Measurements from ENCODE around the gene TIAM1.
A peak's percentile ranks its signal among the peaks of the same experiment; 100 is the strongest.

TIAM1 gene

DNA sequence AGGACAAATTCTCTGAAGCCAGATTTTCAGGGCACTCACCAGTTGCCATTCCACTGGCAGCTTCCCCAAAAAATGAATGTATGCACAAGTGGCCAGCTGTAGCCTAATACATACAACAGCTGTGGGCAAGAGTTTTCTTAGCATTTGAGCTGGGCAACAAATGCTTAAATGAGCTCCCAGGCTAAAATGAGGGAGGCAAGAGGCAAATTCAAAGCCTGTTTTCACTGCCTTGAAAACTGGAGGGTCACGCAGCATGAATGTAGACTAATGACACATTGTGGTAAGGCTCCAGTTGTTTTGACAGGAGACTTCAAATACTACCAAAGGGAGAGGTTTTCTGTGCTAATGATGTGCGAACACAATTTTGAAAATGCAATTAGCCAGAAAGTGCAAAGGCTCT is 88.2 kb downstream of the TIAM1 start:
- Mint-ChIP-seq H3K4me1 (ENCODE audit: low read depth) (no peaks in the 10 kb centered on the region), H3K9me3 (no peaks in the 10 kb centered on the region)
- no peak for DNase-seq (ENCODE audit: low spot score)

DNA sequence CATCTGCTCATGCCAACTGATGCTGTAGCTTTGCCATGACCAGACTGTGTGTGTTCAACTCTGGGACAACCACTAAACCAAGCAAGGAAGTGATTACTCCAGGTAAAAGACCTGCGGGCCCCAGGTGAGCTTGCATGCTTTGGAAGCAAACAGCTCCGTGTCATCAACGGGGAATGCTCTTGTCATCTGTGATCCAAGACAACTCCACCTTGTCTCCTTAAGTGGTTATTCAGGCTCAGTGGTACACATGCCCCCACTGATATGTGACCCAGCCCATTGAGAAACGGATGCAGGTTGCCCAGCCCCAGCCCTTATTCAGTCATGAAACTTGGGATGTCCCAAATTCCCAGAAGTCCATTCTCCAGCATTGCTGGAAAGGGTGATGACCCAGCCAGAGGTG is 89.0 kb downstream of the TIAM1 start:
- Mint-ChIP-seq H3K27me3 (ENCODE audit: low read depth) (no peaks in the 10 kb centered on the region), H3K27ac (no peak overlapping the region), H3K9me3 (no peaks in the 10 kb centered on the region), H3K4me3 (no peak overlapping the region), H3K36me3 (ENCODE audit: low read depth) (no peaks in the 10 kb centered on the region), H3K4me1 (ENCODE audit: low read depth) (no peaks in the 10 kb centered on the region)
- no peak for DNase-seq (ENCODE audit: low spot score)

More for the DNA sequence above, 88.2 kb downstream of the TIAM1 start:
- no peak overlapping the region for H3K4me3 Mint-ChIP-seq
- H3K27ac Mint-ChIP-seq, result no peak overlapping the region
- no peaks in the 10 kb centered on the region for H3K27me3 Mint-ChIP-seq (ENCODE audit: low read depth)
- no peaks in the 10 kb centered on the region for H3K36me3 Mint-ChIP-seq (ENCODE audit: low read depth)

DNA sequence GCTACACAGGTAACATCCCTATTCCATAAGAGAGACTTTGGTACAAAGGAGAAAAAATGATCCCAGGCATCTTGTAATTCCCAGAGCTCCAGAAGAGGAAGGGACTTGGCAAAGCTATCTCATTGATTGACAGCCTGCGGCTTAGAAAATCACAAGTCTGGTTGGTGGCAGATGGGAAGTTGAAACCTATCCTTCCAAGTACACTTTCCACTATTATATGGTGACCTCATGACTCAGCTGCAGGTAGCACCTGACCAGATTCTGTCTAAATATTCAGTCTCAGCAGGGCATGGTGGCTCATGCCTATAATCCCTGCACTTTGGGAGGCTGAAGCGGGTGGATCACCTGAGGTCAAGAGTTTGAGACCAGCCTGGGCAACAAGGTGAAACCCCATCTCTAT is 89.9 kb downstream of the TIAM1 start:
- Mint-ChIP-seq H3K9me3 (no peaks in the 10 kb centered on the region), H3K4me1 (ENCODE audit: low read depth) (no peaks in the 10 kb centered on the region), H3K4me3 (no peak overlapping the region), H3K27ac (no peak overlapping the region), H3K27me3 (ENCODE audit: low read depth) (no peaks in the 10 kb centered on the region), H3K36me3 (ENCODE audit: low read depth) (no peaks in the 10 kb centered on the region)
- no peak for DNase-seq (ENCODE audit: low spot score)

DNA sequence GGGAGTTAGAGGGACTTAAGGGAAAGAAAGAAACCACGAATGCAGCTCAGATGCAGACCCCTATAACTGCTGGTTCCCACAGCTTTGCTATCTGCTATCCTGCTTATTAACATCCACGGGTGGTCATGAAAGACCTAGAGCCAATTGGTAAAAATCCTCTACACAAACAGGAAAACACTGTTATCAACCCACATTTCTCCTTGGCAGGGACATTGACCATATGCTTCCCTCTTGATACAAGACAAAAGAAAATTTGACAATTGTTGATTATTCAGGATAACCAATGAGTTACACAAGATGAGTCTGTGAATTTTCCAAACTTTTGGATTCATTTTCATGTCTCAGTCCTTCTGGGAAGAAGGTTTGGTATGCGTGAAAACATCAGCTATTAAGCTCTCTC is 90.4 kb downstream of the TIAM1 start:
- Mint-ChIP-seq H3K27ac (no peak overlapping the region), H3K27me3 (ENCODE audit: low read depth) (no peaks in the 10 kb centered on the region), H3K4me3 (no peak overlapping the region), H3K4me1 (ENCODE audit: low read depth) (no peaks in the 10 kb centered on the region), H3K9me3 (no peaks in the 10 kb centered on the region), H3K36me3 (ENCODE audit: low read depth) (no peaks in the 10 kb centered on the region)
- DNase-seq (ENCODE audit: low spot score), result no peak

DNA sequence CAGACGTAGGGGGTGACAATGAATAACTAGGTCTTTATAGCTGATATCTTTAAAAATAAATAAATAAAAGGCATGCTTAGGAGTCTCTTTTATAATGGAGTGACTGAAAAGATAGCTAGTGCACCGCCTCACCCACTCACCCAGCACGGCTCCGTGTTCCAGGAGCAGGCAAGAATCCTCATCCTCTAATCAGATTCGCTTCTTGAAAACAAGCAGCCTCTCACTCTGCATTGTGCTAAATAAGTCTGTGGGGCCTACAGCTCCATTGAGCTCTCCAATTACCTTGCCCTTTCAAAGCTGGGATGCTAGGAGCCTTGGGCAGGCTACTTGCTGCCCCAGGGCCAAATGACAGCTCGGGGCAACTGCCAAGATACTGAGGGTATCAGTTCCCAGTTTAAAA is 91.5 kb downstream of the TIAM1 start:
- no peak overlapping the region for H3K27ac Mint-ChIP-seq
- no peaks in the 10 kb centered on the region for H3K36me3 Mint-ChIP-seq (ENCODE audit: low read depth)
- no peak overlapping the region for H3K4me3 Mint-ChIP-seq
- no peaks in the 10 kb centered on the region for H3K9me3 Mint-ChIP-seq
- no peaks in the 10 kb centered on the region for H3K4me1 Mint-ChIP-seq (ENCODE audit: low read depth)
- no peak for DNase-seq (ENCODE audit: low spot score)
- no peaks in the 10 kb centered on the region for H3K27me3 Mint-ChIP-seq (ENCODE audit: low read depth)

DNA sequence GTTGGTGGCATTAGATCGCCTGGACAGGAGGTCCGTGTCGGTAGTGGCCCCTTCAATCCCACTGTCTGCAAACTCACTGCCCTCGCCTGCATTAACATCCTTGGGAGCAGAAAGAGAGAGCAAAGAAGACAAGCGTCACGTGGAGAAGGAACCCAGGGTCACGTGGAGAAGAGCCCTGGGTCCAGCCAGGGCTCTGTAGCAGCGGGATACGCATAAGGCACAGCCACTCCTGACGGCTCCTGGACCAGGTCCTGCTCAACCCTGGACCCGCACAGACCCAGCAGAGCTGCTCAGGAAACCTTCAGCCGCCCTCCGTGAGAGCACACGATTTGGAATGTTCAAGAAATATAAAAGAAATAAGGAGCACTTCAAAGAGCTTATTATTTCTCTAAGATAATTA is 92.0 kb downstream of the TIAM1 start:
- H3K27ac Mint-ChIP-seq, result no peak overlapping the region
- no peaks in the 10 kb centered on the region for H3K27me3 Mint-ChIP-seq (ENCODE audit: low read depth)
- H3K4me1 Mint-ChIP-seq (ENCODE audit: low read depth), result no peaks in the 10 kb centered on the region
- no peak overlapping the region for H3K4me3 Mint-ChIP-seq
- no peak for DNase-seq (ENCODE audit: low spot score)
- H3K36me3 Mint-ChIP-seq (ENCODE audit: low read depth), result no peaks in the 10 kb centered on the region
- H3K9me3 Mint-ChIP-seq, result no peaks in the 10 kb centered on the region

DNA sequence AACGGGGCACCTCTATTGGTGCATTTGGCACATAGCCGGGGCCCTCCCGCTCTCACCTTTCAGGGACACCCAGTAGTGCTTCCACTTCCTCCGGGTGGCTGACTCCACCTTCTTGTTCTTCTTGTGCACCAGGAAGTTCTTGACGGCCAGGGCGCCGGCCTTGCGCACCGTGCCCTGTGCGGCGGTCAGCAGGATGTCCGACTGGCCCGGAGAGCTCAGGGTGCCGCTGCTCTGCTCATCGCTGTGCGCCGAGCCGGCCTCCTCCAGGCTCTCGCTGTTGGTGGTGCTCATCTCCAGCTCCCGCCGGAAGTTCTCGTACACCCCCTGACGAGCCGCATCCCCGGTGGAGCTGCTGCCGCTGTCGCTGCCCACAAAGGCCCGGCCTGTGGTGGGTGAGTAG is 92.4 kb downstream of the TIAM1 start:
- H3K4me3 Mint-ChIP-seq, result no peak overlapping the region
- H3K27me3 Mint-ChIP-seq (ENCODE audit: low read depth), result no peaks in the 10 kb centered on the region
- DNase-seq (ENCODE audit: low spot score), result no peak
- no peak overlapping the region for H3K27ac Mint-ChIP-seq
- H3K4me1 Mint-ChIP-seq (ENCODE audit: low read depth), result no peaks in the 10 kb centered on the region
- H3K36me3 Mint-ChIP-seq (ENCODE audit: low read depth), result no peaks in the 10 kb centered on the region
- H3K9me3 Mint-ChIP-seq, result no peaks in the 10 kb centered on the region

DNA sequence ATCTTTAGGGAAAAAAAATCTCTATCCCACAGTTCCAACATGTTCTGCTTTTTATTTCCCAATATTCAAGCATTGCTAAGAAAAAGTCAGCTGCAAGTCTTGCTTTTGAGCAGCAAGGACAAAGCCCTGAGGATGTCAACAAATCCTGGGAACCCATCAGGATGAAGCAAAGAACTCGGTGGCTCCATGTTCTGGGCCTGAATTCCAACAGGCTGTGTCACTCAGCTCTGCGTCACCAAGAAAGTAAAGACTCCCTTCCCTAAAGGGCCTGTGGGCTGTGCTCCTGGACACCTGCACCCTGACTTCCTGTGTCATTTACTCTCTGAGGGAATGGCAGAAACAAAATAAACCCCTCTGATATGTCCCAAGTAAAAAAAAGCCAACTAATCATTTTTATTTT is 95.5 kb downstream of the TIAM1 start:
- Mint-ChIP-seq H3K9me3 (peaks cover 8% of the 10 kb centered on the region), H3K4me3 (no peak overlapping the region), H3K27ac (no peak overlapping the region), H3K36me3 (ENCODE audit: low read depth) (peaks cover 16% of the 10 kb centered on the region), H3K27me3 (ENCODE audit: low read depth) (no peaks in the 10 kb centered on the region), H3K4me1 (ENCODE audit: low read depth) (no peaks in the 10 kb centered on the region)
- no peak for DNase-seq (ENCODE audit: low spot score)

DNA sequence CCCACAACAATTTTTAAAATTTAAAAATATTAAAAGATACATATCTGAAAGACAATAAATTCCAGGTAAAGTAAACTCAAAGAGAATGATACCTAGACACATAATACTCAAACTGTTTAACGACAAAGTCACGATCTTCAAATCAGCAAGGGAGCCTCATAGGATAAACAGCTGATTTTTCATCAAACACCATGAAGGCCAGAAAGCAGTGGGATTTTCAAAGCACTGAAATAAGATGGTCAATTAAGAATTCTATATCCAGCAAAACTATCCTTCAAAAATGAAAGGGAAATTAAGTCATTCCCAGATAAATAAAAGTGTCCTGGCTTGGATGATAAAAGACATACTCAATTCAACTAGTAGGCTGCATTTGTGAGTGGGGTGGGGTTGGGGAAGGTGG is 100.5 kb downstream of the TIAM1 start:
- peaks cover 31% of the 10 kb centered on the region for H3K36me3 Mint-ChIP-seq (ENCODE audit: low read depth)
- peaks cover 39% of the 10 kb centered on the region for H3K9me3 Mint-ChIP-seq
- no peak overlapping the region for H3K27ac Mint-ChIP-seq
- H3K4me3 Mint-ChIP-seq, result no peak overlapping the region
- no peak for DNase-seq (ENCODE audit: low spot score)
- no peaks in the 10 kb centered on the region for H3K4me1 Mint-ChIP-seq (ENCODE audit: low read depth)
- no peaks in the 10 kb centered on the region for H3K27me3 Mint-ChIP-seq (ENCODE audit: low read depth)

DNA sequence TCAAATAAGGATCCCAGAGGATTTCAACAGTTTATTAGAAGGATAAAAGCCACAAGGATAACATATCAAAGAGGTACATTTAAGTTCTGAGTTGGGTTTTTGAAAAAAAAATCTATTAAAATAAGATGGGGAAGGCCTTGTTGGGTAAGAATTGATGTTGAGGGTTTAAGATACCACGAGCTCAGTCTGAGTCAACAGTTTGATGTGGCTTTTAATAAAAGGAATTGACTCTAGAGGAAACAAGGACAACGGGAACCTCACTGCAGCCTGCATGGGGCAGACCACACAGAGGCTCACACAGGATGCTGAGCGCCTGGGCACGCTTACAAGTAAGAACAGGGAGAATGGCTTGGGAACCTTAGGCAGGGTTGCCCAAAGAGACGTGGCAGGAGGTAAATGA is 107.5 kb downstream of the TIAM1 start:
- peaks cover 10% of the 10 kb centered on the region for H3K4me1 Mint-ChIP-seq (ENCODE audit: low read depth)
- H3K27me3 Mint-ChIP-seq (ENCODE audit: low read depth), result no peaks in the 10 kb centered on the region
- peaks cover 17% of the 10 kb centered on the region for H3K9me3 Mint-ChIP-seq
- peak; percentile 4 for DNase-seq (ENCODE audit: low spot score)
- H3K36me3 Mint-ChIP-seq (ENCODE audit: low read depth), result peaks cover 6% of the 10 kb centered on the region
- no peak overlapping the region for H3K4me3 Mint-ChIP-seq
- H3K27ac Mint-ChIP-seq, result no peak overlapping the region

DNA sequence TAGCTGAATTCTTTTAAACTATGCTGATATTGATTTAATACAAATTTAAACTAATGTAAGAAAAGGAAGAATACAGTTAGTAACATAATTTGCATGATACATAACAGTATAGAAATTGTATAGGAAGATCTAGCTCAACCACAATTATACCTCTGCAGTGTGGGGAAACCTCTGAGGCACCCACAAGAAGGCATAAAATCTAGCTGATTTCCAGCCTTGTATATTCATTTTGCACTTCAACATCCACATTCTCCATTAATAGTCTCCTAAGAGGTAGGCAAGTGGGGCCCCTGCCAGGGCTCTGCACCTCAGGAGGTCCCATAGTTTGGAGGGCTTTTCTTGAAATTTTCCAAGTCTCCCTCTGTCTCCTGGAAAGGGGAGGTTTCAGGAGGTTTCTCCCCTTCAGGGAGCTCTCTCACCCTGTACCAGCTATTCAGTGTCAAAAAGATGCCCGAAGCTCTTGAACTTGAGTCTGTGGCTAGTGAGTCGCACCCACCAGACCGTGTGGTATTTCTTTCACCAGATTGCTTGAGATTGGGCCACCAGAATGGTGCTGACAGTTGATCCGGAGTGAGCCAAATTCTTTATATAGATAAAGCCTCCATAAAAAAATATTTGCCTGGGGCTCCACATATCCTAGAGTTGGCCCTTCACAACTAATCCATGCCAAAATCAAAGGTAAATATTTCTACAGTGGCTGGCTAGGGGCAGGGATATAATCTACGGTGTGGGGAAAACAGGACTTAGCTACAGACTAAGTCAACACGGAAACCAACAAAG is 108.2 kb downstream of the TIAM1 start:
- DNase-seq (ENCODE audit: low spot score), result peak; percentile 4
- Mint-ChIP-seq H3K27me3 (ENCODE audit: low read depth) (no peaks in the 10 kb centered on the region), H3K9me3 (peaks cover 11% of the 10 kb centered on the region), H3K27ac (no peak overlapping the region), H3K4me1 (ENCODE audit: low read depth) (peaks cover 10% of the 10 kb centered on the region), H3K4me3 (no peak overlapping the region), H3K36me3 (ENCODE audit: low read depth) (peaks cover 5% of the 10 kb centered on the region)

DNA sequence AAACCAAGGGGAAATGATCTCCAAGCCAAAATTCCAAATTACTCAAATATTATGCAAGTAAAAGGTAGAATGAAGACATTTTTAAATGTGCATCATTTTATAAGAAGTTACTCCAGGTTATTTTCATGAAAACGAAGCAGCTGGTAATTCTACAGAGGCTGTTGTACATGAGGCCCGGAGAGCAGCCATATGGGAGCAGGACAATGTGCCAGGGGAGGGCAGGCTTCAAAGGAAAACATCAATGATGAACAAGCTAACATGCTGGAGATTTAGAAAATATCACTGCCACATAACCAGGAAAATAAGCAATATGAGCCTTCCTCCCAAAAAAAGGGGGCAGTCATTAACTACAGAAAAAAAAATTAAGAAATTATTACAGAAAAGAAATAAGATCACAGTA is 109.1 kb downstream of the TIAM1 start:
- Mint-ChIP-seq H3K36me3 (ENCODE audit: low read depth) (peaks cover 1% of the 10 kb centered on the region), H3K4me1 (ENCODE audit: low read depth) (peaks cover 10% of the 10 kb centered on the region), H3K27ac (no peak overlapping the region), H3K27me3 (ENCODE audit: low read depth) (no peaks in the 10 kb centered on the region), H3K9me3 (peaks cover 4% of the 10 kb centered on the region), H3K4me3 (no peak overlapping the region)
- DNase-seq (ENCODE audit: low spot score), result no peak

DNA sequence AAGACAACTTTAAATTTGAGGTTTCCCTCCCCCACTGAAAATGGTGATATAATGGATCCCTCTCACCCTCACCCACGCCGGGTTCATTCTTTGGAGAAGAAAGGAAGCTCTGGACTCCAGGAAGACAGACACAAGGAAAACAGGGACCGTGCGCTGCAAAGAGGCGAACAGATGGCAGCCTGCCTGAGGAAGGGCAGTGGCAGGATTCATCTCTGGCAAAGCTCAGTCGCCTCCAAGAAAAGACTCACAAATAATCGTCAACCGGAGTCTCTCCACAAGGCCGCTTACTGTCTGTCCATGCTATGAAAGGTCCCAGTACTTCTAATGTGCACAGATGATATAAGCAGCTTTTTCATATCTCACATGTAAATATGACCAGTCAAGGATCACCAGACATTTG is 110.3 kb downstream of the TIAM1 start:
- no peak overlapping the region for H3K4me3 Mint-ChIP-seq
- no peak overlapping the region for H3K27ac Mint-ChIP-seq
- peaks cover 10% of the 10 kb centered on the region for H3K4me1 Mint-ChIP-seq (ENCODE audit: low read depth)
- H3K27me3 Mint-ChIP-seq (ENCODE audit: low read depth), result no peaks in the 10 kb centered on the region
- no peaks in the 10 kb centered on the region for H3K36me3 Mint-ChIP-seq (ENCODE audit: low read depth)
- H3K9me3 Mint-ChIP-seq, result peaks cover 1% of the 10 kb centered on the region
- DNase-seq (ENCODE audit: low spot score), result no peak

DNA sequence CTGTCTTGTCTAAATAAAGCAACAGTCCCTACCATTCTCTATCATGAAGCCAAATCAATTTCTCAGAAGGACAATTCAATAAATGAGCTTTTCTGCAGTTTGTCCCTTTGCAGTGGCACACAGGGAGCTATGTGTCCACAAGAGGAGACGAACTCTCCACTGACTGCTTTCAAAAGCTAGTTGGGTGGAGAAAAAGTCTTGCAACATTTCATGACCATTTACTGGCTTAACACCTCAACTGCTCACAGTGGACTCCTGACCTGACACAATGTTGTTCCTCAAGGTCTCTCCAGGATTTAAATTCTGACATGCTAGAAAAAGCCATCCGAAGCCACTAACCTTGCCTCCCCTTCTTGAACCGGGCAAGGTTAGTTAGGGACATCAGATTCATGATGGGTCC is 111.7 kb downstream of the TIAM1 start:
- H3K4me3 Mint-ChIP-seq, result no peak overlapping the region
- no peak for DNase-seq (ENCODE audit: low spot score)
- H3K9me3 Mint-ChIP-seq, result no peaks in the 10 kb centered on the region
- no peaks in the 10 kb centered on the region for H3K36me3 Mint-ChIP-seq (ENCODE audit: low read depth)
- H3K27me3 Mint-ChIP-seq (ENCODE audit: low read depth), result no peaks in the 10 kb centered on the region
- H3K27ac Mint-ChIP-seq, result no peak overlapping the region
- peaks cover 10% of the 10 kb centered on the region for H3K4me1 Mint-ChIP-seq (ENCODE audit: low read depth)

DNA sequence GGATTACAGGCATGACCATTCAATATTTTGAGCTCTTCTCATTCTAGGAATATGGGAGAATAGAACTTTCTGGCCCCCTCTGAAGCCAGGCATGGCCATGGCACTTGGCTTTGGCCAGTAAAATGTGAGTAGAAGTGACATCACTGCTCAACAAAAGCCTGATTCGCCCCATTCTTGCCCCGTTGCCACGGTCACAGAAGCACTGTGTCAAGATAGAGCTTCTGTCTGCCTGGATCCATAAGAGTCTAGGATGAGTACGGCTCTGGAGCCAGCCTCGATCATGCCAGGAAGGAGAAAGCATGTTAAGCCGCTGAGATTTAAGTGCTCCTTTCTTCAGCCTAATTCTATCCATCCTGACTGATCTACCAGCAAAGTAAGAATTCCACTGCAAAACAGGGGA is 113.1 kb downstream of the TIAM1 start:
- no peaks in the 10 kb centered on the region for H3K9me3 Mint-ChIP-seq
- DNase-seq (ENCODE audit: low spot score), result no peak
- H3K27me3 Mint-ChIP-seq (ENCODE audit: low read depth), result no peaks in the 10 kb centered on the region
- no peak overlapping the region for H3K27ac Mint-ChIP-seq
- H3K4me1 Mint-ChIP-seq (ENCODE audit: low read depth), result peaks cover 3% of the 10 kb centered on the region
- no peak overlapping the region for H3K4me3 Mint-ChIP-seq
- H3K36me3 Mint-ChIP-seq (ENCODE audit: low read depth), result no peaks in the 10 kb centered on the region
